SH-SY5Y (cell line): Measurements from ENCODE around the gene RPIA.

Source experiments
- GATA2 ChIP-seq: IDR thresholded peaks from 2 replicates; pipeline ENCODE4 v1.6.1; 2011; ENCODE audit warnings: mild to moderate bottlenecking, low read depth, low read length
- GATA3 ChIP-seq: IDR thresholded peaks from 2 replicates; pipeline ENCODE4 v1.6.1; 2011; ENCODE audit warnings: low read depth, mild to moderate bottlenecking, low read length, moderate library complexity

DNA sequence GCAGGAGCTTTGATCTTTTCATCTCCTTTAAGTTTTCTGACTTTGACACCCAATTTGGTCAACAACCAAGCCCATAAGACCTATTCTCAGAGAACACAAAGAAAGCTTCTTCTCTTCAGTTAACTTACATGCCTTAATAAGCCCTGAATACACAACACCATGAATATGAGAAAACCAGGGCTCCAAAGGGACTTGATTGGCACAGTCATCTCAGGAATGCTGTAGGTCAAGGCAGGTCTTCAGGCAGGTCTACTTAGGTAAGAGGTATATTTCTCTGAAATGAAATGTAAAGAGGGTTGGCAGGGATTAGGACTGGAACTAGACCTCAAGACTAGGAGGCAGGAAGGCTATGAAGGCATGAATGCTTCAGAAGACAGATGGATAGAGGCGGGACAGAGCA is 39.8 kb upstream of the RPIA start:
- no peak for TF ChIP-seq GATA3
- no peak for TF ChIP-seq GATA2
